ENCODE measurements around the gene NDUFS7.

DNA sequence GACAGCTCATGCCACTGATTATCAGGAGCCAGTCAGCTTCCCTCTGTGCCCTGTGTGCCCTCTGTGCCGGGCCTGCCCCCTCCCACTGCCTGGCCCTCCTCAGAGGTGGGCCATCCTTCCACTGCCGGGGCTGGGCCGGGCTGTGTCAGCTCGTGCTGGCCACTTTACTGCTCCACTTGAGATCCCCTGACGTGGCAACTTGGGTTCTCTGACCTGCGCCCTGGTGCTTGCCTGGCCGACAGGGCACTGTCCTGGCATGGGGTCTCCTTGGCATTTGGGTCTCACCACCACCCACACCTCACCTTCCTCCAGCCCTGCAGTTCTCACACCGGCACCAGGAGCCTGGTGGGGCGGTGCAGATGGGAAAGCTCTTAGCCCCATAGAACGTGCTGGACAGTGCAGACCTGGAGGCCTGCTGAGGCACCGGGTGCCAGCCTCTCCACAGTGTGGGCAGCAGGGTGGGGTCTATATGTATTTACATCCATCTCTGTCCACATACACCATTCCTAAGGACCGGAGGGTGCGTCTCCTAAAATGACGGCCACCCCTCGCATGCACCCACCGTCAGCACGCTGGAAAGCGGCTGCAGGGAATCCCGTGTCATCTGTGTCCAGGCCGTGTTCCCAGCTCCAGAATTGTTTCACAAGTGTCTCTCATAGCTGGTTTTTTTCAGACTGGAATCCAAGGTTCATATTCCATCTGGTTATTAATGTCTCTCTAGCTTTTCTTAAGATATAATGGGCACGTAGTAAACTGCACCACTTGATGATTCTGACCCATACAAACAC, 35.4 kb downstream of the NDUFS7 start:
- TF ChIP-seq, protein P1, sequence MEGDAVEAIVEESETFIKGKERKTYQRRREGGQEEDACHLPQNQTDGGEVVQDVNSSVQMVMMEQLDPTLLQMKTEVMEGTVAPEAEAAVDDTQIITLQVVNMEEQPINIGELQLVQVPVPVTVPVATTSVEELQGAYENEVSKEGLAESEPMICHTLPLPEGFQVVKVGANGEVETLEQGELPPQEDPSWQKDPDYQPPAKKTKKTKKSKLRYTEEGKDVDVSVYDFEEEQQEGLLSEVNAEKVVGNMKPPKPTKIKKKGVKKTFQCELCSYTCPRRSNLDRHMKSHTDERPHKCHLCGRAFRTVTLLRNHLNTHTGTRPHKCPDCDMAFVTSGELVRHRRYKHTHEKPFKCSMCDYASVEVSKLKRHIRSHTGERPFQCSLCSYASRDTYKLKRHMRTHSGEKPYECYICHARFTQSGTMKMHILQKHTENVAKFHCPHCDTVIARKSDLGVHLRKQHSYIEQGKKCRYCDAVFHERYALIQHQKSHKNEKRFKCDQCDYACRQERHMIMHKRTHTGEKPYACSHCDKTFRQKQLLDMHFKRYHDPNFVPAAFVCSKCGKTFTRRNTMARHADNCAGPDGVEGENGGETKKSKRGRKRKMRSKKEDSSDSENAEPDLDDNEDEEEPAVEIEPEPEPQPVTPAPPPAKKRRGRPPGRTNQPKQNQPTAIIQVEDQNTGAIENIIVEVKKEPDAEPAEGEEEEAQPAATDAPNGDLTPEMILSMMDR (IDR thresholded peaks at IDR 0.05): no peak
- TF ChIP-seq POLR2AphosphoS5 (IDR thresholded peaks at IDR 0.05) (no peak), POLR2A (IDR thresholded peaks at IDR 0.05) (no peak), EP300 (IDR thresholded peaks at IDR 0.05) (no peak)

All from sigmoid colon (tissue), 4 donors.